HL-60/S4 treated with retinoic acid at 250 ng/mL for 4 days and 3 days (cell line): ENCODE results near the gene SGIP1.

Experiments used
- in situ Hi-C: fragments of 300-500 bp; cut with MboI; formaldehyde crosslinking; loops from 2 replicates; pipeline ENCODE4 v1.7.0; 2022; ENCODE audit warnings: low sequenced_read_pairs

The SGIP1 gene

DNA sequence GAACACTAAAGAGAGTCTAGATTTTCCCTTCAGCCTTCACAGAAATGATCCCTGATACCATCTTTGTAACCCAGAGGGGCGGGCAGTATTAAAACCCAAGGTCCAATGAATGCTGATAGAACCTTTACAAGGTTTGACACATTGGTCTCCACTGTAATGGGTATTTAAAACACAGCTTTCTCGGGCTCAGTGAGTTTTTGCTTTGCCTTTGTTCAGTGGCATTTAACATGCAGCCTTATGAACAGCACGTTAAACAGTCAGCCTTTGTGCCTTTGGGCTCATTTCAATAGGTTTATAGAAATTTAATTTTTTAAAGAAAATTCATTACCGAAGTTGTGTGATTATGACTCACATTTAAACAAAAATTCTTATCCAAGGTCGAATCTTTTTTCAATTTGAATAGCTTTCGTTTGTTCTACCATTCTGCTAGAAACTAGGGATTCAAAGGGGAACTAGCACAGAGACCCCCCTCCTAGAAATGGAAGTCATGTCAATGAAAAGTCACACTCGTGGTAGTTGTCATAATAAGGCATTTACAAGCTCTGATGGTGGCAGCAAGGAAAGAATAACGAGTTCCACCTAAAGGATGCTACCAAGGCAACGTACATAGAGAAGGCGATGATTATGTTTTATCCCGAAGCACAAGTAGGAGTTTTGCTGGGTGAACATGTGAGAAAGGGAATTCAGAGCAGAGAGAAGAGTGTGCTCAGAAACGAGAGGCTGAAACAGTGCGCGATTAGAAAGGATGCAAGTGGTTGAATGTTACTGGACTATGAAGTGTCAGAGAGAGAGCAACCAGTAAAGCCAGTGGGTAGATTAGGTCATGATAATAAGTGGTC lies 66.2 kb downstream of the SGIP1 start:
- in situ Hi-C loops: no loop called here

DNA sequence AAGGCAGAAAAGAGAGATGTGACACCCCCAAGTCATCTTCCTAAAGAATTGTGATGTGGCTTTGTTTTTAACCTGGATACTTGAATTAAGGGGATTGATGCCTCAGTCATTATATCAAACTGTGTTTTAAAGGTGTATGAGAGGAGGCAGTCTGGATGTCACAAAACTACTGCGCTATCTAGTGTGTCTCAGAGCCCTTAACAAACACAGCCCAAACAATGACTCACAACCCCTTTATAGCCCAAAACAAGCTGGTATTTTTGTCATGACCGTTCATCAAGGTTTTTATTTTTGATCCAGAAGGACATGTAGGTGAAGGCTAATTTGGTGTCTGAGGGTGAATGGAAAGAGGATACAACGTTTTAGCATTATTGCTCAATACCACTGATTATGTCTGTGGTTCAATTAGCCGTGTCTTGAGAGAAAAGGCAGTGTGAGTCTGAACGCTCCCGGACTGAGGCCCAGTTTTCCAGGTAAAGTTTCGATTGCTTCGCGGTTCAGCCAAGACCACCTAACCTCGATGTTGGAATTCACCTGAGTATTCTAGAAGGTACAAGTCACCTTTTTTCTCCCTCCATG lies 71.6 kb downstream of the SGIP1 start:
- in situ Hi-C loops: no loop called here

DNA sequence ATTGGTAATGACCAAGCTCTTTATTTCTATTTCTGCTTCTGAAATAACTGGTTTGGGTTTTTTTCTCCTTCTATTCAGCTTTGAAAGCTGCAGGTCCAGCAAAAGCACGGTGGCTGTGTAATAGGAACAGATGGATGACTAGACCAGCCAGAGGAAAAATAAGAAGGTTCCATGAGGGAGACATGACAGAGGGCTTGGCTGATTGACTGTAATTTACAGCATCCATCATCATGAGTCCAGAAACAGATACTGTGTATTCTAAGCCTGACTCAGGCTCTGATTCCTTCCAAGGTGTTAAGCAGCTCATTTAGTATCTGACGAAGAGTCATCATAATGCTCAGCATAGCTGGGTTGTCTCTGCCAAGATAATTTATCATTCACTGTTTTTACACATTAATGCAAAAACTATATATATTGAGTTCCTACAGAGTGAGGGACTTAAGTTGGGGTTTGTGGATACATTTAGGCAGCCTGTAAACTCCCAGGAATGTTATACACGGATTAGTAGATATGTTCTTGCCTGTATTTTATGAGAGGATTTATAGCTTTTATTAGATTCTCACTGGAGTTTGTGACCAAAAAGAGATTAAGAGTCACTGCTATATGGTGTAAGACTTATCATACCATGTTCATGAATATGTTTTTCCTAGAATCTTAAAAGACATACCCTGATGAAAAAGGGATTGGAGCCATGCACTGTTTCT lies 72.6 kb downstream of the SGIP1 start:
- in situ Hi-C loops: no loop called here

DNA sequence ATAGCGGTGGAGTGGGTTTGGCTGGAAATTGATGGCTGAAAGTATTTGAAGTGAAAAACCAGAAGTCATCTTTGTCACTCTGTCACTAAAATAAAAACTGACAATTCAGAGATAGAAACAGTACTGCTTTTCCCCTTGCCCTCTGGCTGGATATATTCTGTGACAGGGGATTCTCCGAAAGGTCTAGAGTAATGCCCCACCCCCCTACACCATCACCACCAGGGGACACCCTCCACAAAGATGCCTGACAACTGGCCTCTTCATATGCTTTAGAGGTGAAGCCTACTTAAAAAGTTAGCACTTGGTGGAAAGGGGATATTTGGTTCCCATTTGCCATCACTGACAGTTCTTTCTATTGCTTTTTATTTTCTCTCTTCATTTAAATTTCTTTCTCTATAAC lies 73.5 kb downstream of the SGIP1 start:
- in situ Hi-C loops: no loop called here

DNA sequence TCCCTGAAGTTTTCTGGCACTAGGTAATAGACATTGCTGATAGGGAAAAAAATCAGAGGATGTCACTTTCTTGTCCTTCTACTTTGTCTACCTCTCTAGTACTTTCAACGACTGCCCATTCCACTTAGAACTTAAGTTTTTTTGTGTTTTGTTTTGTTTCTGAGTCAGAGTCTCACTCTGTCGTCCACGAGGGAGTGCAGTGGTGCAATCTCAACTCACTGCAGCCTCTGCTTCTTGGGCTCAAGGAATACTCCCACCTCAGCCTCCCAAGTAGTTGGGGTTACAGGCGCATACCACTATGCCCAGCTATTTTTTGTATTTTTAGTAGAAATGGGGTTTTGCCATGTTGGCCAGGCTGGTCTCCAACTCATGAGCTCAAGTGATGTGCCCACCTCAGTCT lies 79.2 kb downstream of the SGIP1 start:
- in situ Hi-C loops: no loop called here

- in situ Hi-C loops: no loop called here
These were observed 83.6 kb downstream of the SGIP1 start for GRCh38 chr1:66617362-66618184.

- in situ Hi-C loops: no loop called here
These were observed 84.4 kb downstream of the SGIP1 start for GRCh38 chr1:66618390-66618789.

- in situ Hi-C loops: no loop called here
These were observed 89.9 kb downstream of the SGIP1 start for GRCh38 chr1:66623812-66624211.

DNA sequence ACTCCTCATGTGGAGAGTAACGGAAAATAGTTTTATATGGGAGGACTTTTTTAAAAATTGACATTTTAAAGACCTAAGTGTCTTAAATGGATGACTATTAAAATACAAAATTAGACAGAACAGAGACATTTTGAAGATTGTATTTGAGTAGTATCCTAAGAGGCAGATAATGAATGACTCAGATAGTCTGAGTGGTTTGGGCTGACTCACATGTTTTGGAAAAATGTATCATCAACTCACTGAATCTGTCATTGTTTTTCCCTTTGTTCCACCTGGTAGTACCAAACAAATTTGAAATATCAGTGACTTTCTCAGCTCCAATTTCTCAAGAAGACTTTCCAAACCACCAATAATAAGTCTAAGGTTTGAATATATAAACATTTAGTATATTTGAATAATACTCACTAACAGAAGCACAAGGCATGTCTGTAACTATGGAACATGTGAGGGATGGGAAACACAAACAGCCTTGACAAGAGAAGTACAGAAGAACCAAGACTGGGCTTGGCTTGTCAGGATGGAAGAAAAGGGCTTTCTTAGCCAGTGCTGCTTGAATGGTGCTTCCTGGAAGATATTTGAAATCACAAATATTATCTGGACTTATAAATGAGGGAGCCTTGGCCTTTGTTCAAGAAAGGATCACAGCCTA lies 90.6 kb downstream of the SGIP1 start:
- in situ Hi-C loops: no loop called here

GRCh38 chr1:66626261-66626660 lies 92.3 kb downstream of the SGIP1 start:
- in situ Hi-C loops: no loop called here

GRCh38 chr1:66628926-66629325 lies 95.0 kb downstream of the SGIP1 start:
- in situ Hi-C loops: no loop called here

GRCh38 chr1:66633159-66633558 lies 99.2 kb downstream of the SGIP1 start:
- in situ Hi-C loops: no loop called here

GRCh38 chr1:66637146-66637545 lies 103.2 kb downstream of the SGIP1 start:
- in situ Hi-C loops: no loop called here

DNA sequence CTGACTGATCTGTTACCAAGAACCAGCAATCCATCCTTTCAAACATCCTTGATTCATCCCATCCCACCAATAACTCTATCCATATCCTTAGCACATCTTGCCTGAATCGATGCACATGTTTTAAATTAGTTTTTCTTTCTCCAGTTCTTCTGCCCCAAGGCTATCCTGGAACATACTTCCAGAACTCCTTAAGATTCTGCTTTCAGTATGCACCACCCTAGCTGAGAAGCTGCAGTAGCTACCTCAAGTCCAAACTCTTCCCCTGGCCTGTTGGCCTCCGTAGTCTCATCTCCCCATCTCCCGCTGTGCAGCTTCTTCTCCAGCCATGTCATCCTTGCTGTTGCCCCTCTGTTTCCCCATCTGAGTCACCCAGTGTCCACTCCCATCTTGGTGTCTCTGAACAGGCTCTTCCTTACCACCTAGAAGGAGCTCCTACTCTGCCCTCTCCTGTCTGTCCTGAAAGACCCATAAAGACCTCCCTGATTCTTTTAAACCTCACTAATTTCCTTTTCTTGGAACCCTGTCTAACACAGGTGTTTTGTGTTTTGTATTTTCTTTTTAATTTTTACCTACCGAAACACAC lies 108.0 kb downstream of the SGIP1 start:
- in situ Hi-C loops: no loop called here

GRCh38 chr1:66642992-66643391 lies 109.0 kb downstream of the SGIP1 start:
- in situ Hi-C loops: no loop called here

- in situ Hi-C loops: no loop called here
These were observed 110.4 kb downstream of the SGIP1 start for GRCh38 chr1:66644331-66644730.

DNA sequence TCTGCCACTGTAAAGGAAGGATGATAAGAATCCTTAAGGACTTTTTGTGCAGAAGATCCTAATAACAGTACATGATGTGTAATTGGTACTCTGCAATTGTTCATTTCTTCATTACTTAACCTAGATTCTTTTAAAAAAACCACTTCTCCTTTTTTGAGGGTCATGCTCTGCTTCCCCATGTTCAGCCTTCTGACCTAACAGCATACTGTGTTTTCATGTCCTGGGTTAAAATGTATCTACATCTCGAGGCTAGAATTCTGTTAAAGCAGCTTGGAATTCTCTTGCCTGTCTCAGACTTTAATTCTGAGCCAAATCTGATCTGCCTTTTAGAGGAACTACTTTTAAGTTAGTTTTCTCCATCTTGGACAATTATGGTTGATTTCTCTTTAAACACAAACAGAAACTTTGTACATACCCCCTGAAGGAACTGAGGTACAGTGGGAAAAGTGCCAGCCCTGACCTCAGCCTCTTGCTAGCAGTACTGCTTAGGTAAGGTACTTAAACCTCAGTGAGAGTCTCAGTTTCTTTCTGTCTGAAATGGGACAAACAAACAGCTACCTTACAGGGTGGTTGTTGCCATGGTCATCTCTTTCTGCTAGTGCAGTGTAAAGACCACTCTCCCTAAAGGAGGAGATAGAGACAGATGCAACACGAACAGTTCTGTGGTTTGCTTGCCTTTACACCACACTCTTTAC lies 115.1 kb downstream of the SGIP1 start:
- in situ Hi-C loops: no loop called here

GRCh38 chr1:66652556-66652955 lies 118.6 kb downstream of the SGIP1 start:
- in situ Hi-C loops: no loop called here

GRCh38 chr1:66654643-66655042 lies 120.7 kb downstream of the SGIP1 start:
- in situ Hi-C loops: no loop called here

- in situ Hi-C loops: no loop called here
These were observed 137.5 kb downstream of the SGIP1 start for GRCh38 chr1:66671455-66671854.
